HAP-1 (cell line): Measurements from ENCODE around the gene OSTM1.
"Not testable (repeated sequence)": the region's sequence is repeated elsewhere in the genome, so short reads cannot be mapped to it uniquely, and the experiment has no call there.

Source experiments
- DNase-seq, 2 experiments: peaks; one replicate each; pipeline ENCODE4 v3.0.0-alpha.2; 2016 to 2020; ENCODE audit warnings: low spot score in 2 of 2
- H3K27me3 ChIP-seq: fragments of 250-450 bp; sonication (Bioruptor Pico); 2 replicates; pipeline ENCODE4 v1.5.1; 2020; ENCODE audit warnings: low read depth, mild to moderate bottlenecking, moderate library complexity
- H3K36me3 ChIP-seq: fragments of 250-450 bp; sonication (Bioruptor Pico); replicated peaks from 2 replicates; pipeline ENCODE4 v1.5.1; 2020; ENCODE audit warnings: mild to moderate bottlenecking
- H3K4me1 ChIP-seq: fragments of 250-450 bp; sonication (Bioruptor Pico); 2 replicates; pipeline ENCODE4 v1.5.1; 2020; ENCODE audit warnings: mild to moderate bottlenecking
- H3K4me3 ChIP-seq: fragments of 250-450 bp; sonication (Bioruptor Pico); 2 replicates; pipeline ENCODE4 v1.5.1; 2020; ENCODE audit warnings: mild to moderate bottlenecking, moderate library complexity
- H3K9me3 ChIP-seq: fragments of 250-450 bp; sonication (Bioruptor Pico); 2 replicates; pipeline ENCODE4 v1.5.1; 2020; ENCODE audit warnings: mild to moderate bottlenecking, moderate library complexity
- in situ Hi-C: fragments of 300-500 bp; cut with MboI; formaldehyde crosslinking; loops from 3 replicates; pipeline ENCODE4 v1.14.3; 2020; ENCODE audit warnings: low sequenced_read_pairs, inconsistent platforms, mixed read lengths

OSTM1 gene

GRCh38 chr6:108000259-108000658 lies 74.3 kb downstream of the OSTM1 start:
- H3K36me3 ChIP-seq, H3K4me3 ChIP-seq, H3K27me3 ChIP-seq, DNase-seq, in situ Hi-C loops, H3K9me3 ChIP-seq: not testable (repeated sequence)
- peaks cover 23% of the 10 kb centered on the region for H3K4me1 ChIP-seq

GRCh38 chr6:107999341-107999740 lies 75.2 kb downstream of the OSTM1 start:
- in situ Hi-C loops, result loop anchor here (10.0 kb wide), 1 partner anchor 45 kb away; no protein-coding TSS in a partner anchor
- no peaks in the 10 kb centered on the region for H3K27me3 ChIP-seq
- DNase-seq, result no peak

GRCh38 chr6:107991772-107992550 lies 82.6 kb downstream of the OSTM1 start:
- in situ Hi-C loops, result loop anchor here (10.0 kb wide), 1 partner anchor 53 kb away; no protein-coding TSS in a partner anchor
- no peaks in the 10 kb centered on the region for H3K27me3 ChIP-seq
- no peaks in the 10 kb centered on the region for H3K36me3 ChIP-seq
- H3K4me1 ChIP-seq, result no peaks in the 10 kb centered on the region; the same call in 1 of the 2 replicates
- peak; percentile 14 to 36 for DNase-seq
- H3K4me3 ChIP-seq, result no peak overlapping the region
- no peaks in the 10 kb centered on the region for H3K9me3 ChIP-seq

More at GRCh38 chr6:107999341-107999740, 75.2 kb downstream of the OSTM1 start:
- no peaks in the 10 kb centered on the region for H3K9me3 ChIP-seq
- H3K4me3 ChIP-seq, result no peak overlapping the region
- peaks cover 23% of the 10 kb centered on the region for H3K4me1 ChIP-seq
- H3K36me3 ChIP-seq, result no peaks in the 10 kb centered on the region
